ENCODE data around the gene BRSK2. TPM values are rescaled to one million over a fixed set of nuclear protein-coding genes. Genes with fewer than 3 reads are reported as not detected.

Gene BRSK2
- total RNA-seq, 1 donor from 2014 or later: 9.3 TPM

DNA sequence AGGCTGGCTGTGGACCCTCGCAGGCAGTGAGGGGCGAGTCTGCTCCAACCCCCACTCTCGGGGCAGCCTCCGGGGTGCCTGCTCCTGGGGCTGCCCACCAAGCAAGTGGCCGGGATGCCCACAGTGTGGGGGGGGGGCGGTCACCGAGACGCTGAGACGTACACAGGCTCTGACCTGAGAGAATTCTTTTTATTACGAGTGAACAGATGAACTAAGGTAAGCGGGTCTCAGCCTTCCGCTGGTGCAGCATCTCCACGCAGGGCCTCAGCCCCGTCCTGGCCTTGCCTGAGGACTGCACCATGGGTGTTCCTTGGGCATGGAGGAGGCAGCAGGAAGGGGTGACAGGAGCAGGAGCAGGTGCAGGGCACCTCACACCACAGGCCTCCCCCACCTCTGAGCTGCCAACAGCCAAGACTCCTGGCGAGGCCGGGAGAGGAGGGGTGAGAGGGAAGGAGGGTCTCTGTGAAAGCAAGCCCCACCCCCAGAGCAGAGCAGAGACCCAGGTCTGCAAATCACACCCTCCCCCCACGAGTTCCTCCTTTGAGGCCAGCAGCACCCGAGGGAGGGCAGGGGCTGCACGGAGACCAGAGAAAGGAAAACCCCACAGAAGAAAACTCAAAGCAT is 79.7 kb downstream of the BRSK2 start:
- no peaks in the 10 kb centered on the region for H3K9me3 ChIP-seq
- H3K36me3 ChIP-seq: peaks cover 63 to 71% of the 10 kb centered on the region in 2 donors
- peak overlapping the region in 1 of 2 donors; percentile 49 for H3K27ac ChIP-seq
- H3K4me3 ChIP-seq: no peak overlapping the region
- no peak for DNase-seq (ENCODE audit: low spot score in 2 of 2)
- H3K27me3 ChIP-seq: no peaks in the 10 kb centered on the region
- intact Hi-C loops (cut with DNase I): no loop called here
- no peaks in the 10 kb centered on the region for H3K4me1 ChIP-seq
- TF ChIP-seq, protein P1, sequence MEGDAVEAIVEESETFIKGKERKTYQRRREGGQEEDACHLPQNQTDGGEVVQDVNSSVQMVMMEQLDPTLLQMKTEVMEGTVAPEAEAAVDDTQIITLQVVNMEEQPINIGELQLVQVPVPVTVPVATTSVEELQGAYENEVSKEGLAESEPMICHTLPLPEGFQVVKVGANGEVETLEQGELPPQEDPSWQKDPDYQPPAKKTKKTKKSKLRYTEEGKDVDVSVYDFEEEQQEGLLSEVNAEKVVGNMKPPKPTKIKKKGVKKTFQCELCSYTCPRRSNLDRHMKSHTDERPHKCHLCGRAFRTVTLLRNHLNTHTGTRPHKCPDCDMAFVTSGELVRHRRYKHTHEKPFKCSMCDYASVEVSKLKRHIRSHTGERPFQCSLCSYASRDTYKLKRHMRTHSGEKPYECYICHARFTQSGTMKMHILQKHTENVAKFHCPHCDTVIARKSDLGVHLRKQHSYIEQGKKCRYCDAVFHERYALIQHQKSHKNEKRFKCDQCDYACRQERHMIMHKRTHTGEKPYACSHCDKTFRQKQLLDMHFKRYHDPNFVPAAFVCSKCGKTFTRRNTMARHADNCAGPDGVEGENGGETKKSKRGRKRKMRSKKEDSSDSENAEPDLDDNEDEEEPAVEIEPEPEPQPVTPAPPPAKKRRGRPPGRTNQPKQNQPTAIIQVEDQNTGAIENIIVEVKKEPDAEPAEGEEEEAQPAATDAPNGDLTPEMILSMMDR (IDR thresholded peaks at IDR 0.05): no peak

DNA sequence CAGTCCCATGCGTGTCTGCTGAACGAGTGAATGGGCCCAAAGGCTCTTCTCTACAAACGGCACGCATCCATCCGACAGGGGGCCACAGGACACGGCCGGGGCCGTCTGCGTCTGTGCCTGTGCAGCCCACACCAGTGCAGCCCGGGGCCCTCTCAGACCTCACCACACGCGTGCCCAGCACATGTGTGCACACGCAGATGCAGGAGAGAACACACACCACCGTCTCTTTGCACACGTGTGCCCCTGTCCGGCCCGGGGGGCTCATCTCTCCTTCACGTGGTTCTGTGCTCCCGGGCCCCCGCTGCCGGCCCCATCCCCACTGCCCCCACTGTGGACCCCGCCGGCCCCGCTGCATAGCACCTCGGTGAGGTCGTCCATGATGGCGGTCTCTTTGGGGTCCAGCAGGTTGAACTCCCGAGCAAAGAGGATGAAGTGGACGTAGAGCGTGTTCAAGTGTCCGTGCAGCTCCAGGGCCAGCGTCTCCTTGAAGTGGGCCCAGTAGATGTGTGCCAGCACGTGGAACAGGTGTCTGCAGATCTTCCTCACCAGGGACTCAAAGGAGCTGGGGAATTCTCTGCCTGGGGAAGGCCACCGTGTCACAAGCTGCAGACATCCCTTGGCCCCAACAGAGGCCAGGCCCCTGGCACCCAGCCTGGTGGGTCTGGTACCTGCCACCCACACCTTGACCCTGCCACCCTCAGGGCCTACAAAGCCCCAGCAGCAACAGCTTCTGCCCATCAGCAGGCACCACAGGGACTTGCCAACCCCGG is 80.4 kb downstream of the BRSK2 start:
- peaks cover 69 to 76% of the 10 kb centered on the region in 2 donors for H3K36me3 ChIP-seq
- H3K27ac ChIP-seq: no peak overlapping the region
- TF ChIP-seq, protein P1 (IDR thresholded peaks at IDR 0.05): no peak
- no peaks in the 10 kb centered on the region for H3K27me3 ChIP-seq
- no peaks in the 10 kb centered on the region for H3K4me1 ChIP-seq
- no peaks in the 10 kb centered on the region for H3K9me3 ChIP-seq
- H3K4me3 ChIP-seq: no peak overlapping the region
- intact Hi-C loops (cut with DNase I): no loop called here
- no peak for DNase-seq (ENCODE audit: low spot score in 2 of 2)

DNA sequence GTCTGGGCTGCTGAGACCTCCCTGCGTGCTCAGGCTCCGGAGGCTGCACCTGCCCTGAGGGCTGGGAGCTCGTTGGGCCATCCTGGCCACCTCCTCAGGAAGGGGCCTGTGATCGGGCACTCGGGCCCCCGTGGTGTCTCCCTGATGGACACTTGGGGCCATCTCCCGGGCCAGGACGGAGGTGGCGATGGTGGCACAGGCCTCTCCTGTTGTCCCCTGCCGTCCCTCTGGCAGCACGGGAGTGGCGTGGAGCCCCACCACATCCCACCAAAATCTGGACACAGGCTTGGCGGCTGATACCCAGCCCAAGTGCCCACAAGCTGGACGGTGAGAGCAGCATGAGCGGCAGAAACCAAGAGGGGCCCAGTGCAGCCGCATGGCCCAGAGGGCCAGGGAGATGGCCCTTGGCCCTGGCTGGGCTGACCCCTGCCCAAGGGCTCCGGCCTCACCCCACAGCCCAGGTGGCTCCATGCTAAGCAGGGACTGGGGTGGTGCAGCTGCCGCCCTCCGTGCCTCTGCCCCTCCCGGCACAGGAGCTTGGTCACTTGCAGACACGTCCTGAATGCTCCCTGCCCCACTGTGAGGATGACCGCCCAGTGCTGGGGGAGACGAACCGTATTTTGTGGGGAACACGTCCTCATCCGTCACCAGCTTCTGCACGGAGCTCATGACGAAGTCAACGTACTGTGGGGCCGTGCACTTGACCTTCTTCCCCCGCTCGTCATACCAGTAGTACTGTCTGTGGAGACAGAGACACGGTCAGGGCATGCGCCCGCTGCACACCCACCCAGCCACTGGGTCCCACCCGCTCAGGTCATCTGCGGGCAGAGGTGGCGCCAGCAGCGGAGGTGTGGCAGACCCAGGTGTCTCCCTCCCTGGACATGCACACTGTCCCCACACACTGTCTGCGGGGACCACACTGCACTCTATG is 81.2 kb downstream of the BRSK2 start:
- TF ChIP-seq, protein P1 (IDR thresholded peaks at IDR 0.05): no peak
- Histone ChIP-seq H3K9me3 (no peaks in the 10 kb centered on the region), H3K27me3 (no peaks in the 10 kb centered on the region), H3K4me3 (no peak overlapping the region), H3K36me3 (peaks cover 77 to 82% of the 10 kb centered on the region in 2 donors), H3K4me1 (no peaks in the 10 kb centered on the region), H3K27ac (no peak overlapping the region)
- DNase-seq (ENCODE audit: low spot score in 2 of 2): no peak
- intact Hi-C loops (cut with DNase I): no loop called here

DNA sequence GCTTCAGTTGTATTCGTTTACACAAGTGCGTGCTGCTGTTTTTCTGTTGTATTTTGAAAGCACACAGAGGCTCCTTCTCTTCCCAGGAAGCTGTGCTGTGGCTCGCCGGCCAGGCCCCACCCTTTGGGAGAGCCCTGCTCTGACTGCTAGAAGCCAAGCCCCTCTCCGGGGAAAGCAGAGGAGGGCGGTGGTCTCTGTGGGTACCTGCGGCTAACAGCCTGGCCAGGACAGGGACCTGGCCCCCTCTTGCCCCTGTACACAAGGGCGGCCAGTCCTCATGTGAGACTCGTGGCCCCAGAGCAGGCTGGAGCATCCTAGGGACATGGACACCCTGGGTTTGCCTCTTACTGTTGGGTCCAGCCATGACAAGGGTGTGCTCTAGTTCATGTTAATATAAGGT is 82.0 kb downstream of the BRSK2 start:
- no peaks in the 10 kb centered on the region for H3K9me3 ChIP-seq
- H3K36me3 ChIP-seq: peaks cover 79 to 90% of the 10 kb centered on the region in 2 donors
- TF ChIP-seq, protein P1 (IDR thresholded peaks at IDR 0.05): no peak
- intact Hi-C loops (cut with DNase I): no loop called here
- H3K27me3 ChIP-seq: no peaks in the 10 kb centered on the region
- no peak overlapping the region for H3K4me3 ChIP-seq
- DNase-seq (ENCODE audit: low spot score in 2 of 2): no peak
- H3K27ac ChIP-seq: peak overlapping the region in 1 of 2 donors; percentile 25
- H3K4me1 ChIP-seq: no peaks in the 10 kb centered on the region

DNA sequence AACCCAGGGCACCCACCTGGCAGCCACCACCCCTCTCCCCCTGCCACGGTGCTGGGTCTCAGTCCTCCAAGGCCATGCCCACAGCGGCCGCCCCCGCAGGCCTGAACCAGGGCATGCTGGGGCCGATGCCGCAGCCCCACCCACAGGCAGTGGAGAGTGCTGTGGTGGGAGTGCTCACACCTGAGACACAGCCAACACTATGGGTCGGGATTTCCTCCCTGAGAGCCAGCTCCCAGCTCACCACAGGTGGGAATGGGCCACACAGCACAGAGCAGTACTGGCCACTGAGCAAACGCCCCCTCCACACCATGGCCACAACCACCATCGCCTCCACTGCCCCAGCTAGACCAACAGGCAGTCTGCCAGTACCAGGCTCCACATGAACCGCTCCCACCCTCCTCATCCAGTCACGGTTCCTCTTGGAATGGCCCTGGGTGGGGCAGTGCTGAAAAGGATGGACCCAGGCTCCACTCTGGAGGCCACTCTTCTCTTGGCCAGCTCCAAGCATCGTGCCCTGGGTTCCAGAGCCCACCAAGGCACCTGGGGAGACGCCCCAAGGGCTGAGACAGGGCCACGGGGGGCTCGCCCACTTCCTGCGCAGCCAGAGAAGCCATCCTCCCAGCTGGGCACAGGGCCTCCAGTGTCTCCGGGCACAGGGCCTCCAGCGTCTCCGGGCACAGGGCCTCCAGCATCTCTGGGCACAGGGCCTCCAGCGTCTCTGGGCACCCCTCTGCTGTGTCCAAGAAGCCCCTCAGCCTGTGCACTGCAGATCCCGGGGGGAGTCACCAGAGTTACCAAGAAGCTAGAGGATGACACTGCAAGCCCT is 82.7 kb downstream of the BRSK2 start:
- Histone ChIP-seq H3K9me3 (no peaks in the 10 kb centered on the region), H3K36me3 (peaks cover 86 to 97% of the 10 kb centered on the region in 2 donors), H3K4me3 (no peak overlapping the region), H3K27ac (peak overlapping the region in 1 of 2 donors; percentile 25), H3K27me3 (no peaks in the 10 kb centered on the region), H3K4me1 (no peaks in the 10 kb centered on the region)
- TF ChIP-seq, protein P1 (IDR thresholded peaks at IDR 0.05): no peak
- intact Hi-C loops (cut with DNase I): no loop called here
- no peak for DNase-seq (ENCODE audit: low spot score in 2 of 2)

All from ascending aorta (tissue), 2 donors.